DOHH2 (cell line): ENCODE data around the gene KLHL40.

Experiments used
- H3F3A ChIP-seq: fragments of 200-600 bp; sonication (generic), shearing (Covaris generic); 2 replicates; pipeline ENCODE4 v1.6.0; 2016; ENCODE audit warnings: antibody characterized with exemption, mild to moderate bottlenecking; ENCODE audit not compliant: control insufficient read depth, insufficient read depth
- H3K27ac ChIP-seq: fragments of 200-600 bp; sonication (generic); 2 replicates; pipeline ENCODE4 v1.5.1; 2014; ENCODE audit warnings: low read depth, mild to moderate bottlenecking, low read length, moderate library complexity
- H3K27me3 ChIP-seq: fragments of 200-600 bp; sonication (generic); 2 replicates; pipeline ENCODE4 v1.6.1; 2014; ENCODE audit warnings: mild to moderate bottlenecking, low read length, mixed read lengths; ENCODE audit not compliant: control insufficient read depth
- H3K36me3 ChIP-seq: fragments of 200-600 bp; sonication (generic); 2 replicates; pipeline ENCODE4 v1.6.1; 2014; ENCODE audit warnings: mild to moderate bottlenecking, low read length, moderate library complexity, mixed read lengths; ENCODE audit not compliant: control insufficient read depth
- H3K4me1 ChIP-seq: fragments of 200-600 bp; sonication (generic); 2 replicates; pipeline ENCODE4 v1.6.1; 2014; ENCODE audit warnings: mild to moderate bottlenecking, low read length, mixed read lengths; ENCODE audit not compliant: control insufficient read depth
- H3K4me2 ChIP-seq: fragments of 200-600 bp; sonication (generic); 2 replicates; pipeline ENCODE4 v1.6.0; 2014; ENCODE audit warnings: mild to moderate bottlenecking, low read length, moderate library complexity
- H3K4me3 ChIP-seq: fragments of 200-600 bp; sonication (generic); 2 replicates; pipeline ENCODE4 v1.5.1; 2014; ENCODE audit warnings: mild to moderate bottlenecking, low read length, mixed read lengths
- H3K79me2 ChIP-seq: fragments of 200-600 bp; sonication (generic); 2 replicates; pipeline ENCODE4 v1.6.1; 2014; ENCODE audit warnings: mild to moderate bottlenecking, low read length, mixed read lengths; ENCODE audit not compliant: control insufficient read depth
- H3K9me2 ChIP-seq: fragments of 200-600 bp; sonication (generic); replicated peaks from 2 replicates; pipeline ENCODE4 v1.6.1; 2014; ENCODE audit warnings: mild to moderate bottlenecking, low read length, mixed read lengths; ENCODE audit not compliant: control insufficient read depth
- H3K9me3 ChIP-seq: fragments of 200-600 bp; sonication (generic); 2 replicates; pipeline ENCODE4 v1.6.1; 2014; ENCODE audit warnings: antibody characterized with exemption, low read length, mixed read lengths; ENCODE audit not compliant: control insufficient read depth, insufficient read depth
- H4K20me1 ChIP-seq: fragments of 200-600 bp; sonication (generic); 2 replicates; pipeline ENCODE4 v1.6.0; 2014; ENCODE audit warnings: low read depth, mild to moderate bottlenecking, antibody characterized with exemption, low read length, moderate library complexity; ENCODE audit not compliant: control insufficient read depth, insufficient read depth
- EZH2phosphoT487 ChIP-seq: fragments of 200-600 bp; sonication (generic); IDR thresholded peaks from 2 replicates; pipeline ENCODE4 v1.6.1; 2017; ENCODE audit warnings: borderline replicate concordance, mild to moderate bottlenecking, antibody characterized with exemption, low read length, moderate library complexity, mixed read lengths
- TF ChIP-seq, protein P1 (sequence below): fragments of 200-600 bp; sonication (generic); IDR thresholded peaks from one replicate; pipeline ENCODE4 v1.5.1; 2014; ENCODE audit warnings: antibody characterized with exemption, mild to moderate bottlenecking, low read depth, low read length; ENCODE audit not compliant: poor library complexity, severe bottlenecking

Gene KLHL40

DNA sequence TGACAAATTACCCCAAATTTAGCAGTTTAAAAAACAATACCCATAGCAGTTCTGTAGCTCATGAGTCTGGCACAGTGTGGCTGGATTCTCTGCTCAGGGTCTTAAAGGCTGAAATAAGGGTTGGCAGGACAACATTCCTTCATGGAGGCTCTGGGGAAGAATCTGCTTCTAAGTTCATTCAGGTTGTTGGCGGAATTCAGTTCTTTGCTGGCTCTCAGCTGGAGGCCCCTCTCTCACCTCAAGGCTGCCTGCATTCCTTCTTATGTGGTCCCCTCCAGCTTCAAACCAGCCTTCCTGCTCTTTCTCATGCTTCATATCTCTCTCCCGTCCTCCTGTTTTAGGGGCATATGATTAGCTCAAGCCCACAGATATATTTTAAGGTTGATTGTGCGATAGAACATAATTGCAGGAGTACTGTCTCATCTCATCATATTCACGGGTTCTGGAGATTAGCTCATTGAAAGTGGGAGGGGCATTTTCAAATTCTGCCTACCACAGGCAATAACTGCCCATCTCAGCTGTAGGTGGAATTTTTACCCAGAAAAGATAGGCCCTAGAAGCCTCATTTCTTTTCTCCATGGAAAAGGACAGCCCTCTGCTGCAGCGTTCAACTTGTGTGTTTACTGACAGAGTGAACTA lies 37.4 kb upstream of the KLHL40 start:
- no peak overlapping the region for H3K4me3 ChIP-seq
- no peaks in the 10 kb centered on the region for H3K9me2 ChIP-seq
- H3F3A ChIP-seq, result peaks cover 6% of the 10 kb centered on the region
- H3K36me3 ChIP-seq, result peaks cover 57% of the 10 kb centered on the region
- H3K9me3 ChIP-seq, result no peaks in the 10 kb centered on the region
- no peaks in the 10 kb centered on the region for H4K20me1 ChIP-seq
- no peak overlapping the region for H3K4me2 ChIP-seq
- H3K27me3 ChIP-seq, result no peaks in the 10 kb centered on the region
- no peak for TF ChIP-seq EZH2phosphoT487
- TF ChIP-seq, protein P1, sequence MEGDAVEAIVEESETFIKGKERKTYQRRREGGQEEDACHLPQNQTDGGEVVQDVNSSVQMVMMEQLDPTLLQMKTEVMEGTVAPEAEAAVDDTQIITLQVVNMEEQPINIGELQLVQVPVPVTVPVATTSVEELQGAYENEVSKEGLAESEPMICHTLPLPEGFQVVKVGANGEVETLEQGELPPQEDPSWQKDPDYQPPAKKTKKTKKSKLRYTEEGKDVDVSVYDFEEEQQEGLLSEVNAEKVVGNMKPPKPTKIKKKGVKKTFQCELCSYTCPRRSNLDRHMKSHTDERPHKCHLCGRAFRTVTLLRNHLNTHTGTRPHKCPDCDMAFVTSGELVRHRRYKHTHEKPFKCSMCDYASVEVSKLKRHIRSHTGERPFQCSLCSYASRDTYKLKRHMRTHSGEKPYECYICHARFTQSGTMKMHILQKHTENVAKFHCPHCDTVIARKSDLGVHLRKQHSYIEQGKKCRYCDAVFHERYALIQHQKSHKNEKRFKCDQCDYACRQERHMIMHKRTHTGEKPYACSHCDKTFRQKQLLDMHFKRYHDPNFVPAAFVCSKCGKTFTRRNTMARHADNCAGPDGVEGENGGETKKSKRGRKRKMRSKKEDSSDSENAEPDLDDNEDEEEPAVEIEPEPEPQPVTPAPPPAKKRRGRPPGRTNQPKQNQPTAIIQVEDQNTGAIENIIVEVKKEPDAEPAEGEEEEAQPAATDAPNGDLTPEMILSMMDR, result no peak
- H3K79me2 ChIP-seq, result no peaks in the 10 kb centered on the region
- no peak overlapping the region for H3K27ac ChIP-seq
- peaks cover 8% of the 10 kb centered on the region for H3K4me1 ChIP-seq

DNA sequence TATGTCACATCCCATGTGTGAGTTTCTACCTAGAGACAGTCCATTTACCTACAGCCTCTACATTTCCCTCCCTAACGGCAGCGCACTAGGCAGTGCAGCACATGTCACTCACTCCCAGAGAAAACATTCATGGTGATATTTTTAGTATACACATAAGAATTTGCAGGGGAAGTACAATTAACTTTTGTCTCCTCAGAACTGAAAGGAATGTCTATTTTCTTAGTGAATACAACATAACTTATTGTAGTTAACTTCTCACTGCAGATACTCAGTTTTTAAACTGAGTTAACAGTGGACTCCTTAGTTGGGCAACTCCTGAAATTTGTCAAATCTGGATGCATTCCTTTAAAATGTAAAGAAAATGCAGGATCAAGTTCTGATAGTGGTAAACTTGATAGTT lies 36.3 kb upstream of the KLHL40 start:
- TF ChIP-seq EZH2phosphoT487, result no peak
- TF ChIP-seq, protein P1, result no peak
- no peaks in the 10 kb centered on the region for H3K9me2 ChIP-seq
- H3F3A ChIP-seq, result peaks cover 6% of the 10 kb centered on the region
- H3K27ac ChIP-seq, result no peak overlapping the region
- no peaks in the 10 kb centered on the region for H4K20me1 ChIP-seq
- no peak overlapping the region for H3K4me2 ChIP-seq
- H3K4me3 ChIP-seq, result no peak overlapping the region
- no peaks in the 10 kb centered on the region for H3K9me3 ChIP-seq
- H3K27me3 ChIP-seq, result peaks cover 6% of the 10 kb centered on the region; the same call in 1 of the 2 replicates
- peaks cover 13% of the 10 kb centered on the region for H3K4me1 ChIP-seq
- H3K36me3 ChIP-seq, result peaks cover 46% of the 10 kb centered on the region
- no peaks in the 10 kb centered on the region for H3K79me2 ChIP-seq

DNA sequence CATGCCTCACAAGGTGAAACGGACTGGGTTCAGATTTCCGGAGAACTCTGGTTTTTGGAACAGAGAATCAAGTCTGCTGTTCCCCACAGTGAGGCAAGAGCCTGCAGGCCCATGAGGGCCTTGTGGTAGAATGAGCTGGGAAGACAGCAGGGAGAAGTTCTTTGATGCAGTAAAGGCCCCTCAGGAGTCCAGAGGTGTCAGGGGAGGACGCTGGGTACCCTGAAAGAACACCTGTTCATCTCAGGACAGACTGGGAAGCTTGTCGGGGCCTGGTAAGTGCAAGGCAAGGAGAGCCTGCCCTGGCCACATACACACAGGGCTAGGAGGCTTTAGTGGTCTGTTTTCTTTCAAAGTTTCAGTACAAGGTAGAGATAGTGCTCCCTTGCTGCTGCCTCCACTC lies 35.6 kb upstream of the KLHL40 start:
- H4K20me1 ChIP-seq, result no peaks in the 10 kb centered on the region
- TF ChIP-seq, protein P1, result no peak
- no peak for TF ChIP-seq EZH2phosphoT487
- H3K79me2 ChIP-seq, result no peaks in the 10 kb centered on the region
- H3K36me3 ChIP-seq, result peaks cover 40% of the 10 kb centered on the region
- H3K27ac ChIP-seq, result no peak overlapping the region
- no peaks in the 10 kb centered on the region for H3K9me2 ChIP-seq
- no peaks in the 10 kb centered on the region for H3K9me3 ChIP-seq
- no peak overlapping the region for H3K4me2 ChIP-seq
- no peak overlapping the region for H3K4me3 ChIP-seq
- H3F3A ChIP-seq, result peaks cover 6% of the 10 kb centered on the region
- H3K27me3 ChIP-seq, result peaks cover 9% of the 10 kb centered on the region
- H3K4me1 ChIP-seq, result peaks cover 13% of the 10 kb centered on the region
